Amniotic stem cell (primary cell): ENCODE data around the gene OSBPL2.

ENCODE experiments used
- DNase-seq: peaks from one replicate; lab custom pipeline; 2025; lab: John Stamatoyannopoulos, UW

OSBPL2 gene

DNA sequence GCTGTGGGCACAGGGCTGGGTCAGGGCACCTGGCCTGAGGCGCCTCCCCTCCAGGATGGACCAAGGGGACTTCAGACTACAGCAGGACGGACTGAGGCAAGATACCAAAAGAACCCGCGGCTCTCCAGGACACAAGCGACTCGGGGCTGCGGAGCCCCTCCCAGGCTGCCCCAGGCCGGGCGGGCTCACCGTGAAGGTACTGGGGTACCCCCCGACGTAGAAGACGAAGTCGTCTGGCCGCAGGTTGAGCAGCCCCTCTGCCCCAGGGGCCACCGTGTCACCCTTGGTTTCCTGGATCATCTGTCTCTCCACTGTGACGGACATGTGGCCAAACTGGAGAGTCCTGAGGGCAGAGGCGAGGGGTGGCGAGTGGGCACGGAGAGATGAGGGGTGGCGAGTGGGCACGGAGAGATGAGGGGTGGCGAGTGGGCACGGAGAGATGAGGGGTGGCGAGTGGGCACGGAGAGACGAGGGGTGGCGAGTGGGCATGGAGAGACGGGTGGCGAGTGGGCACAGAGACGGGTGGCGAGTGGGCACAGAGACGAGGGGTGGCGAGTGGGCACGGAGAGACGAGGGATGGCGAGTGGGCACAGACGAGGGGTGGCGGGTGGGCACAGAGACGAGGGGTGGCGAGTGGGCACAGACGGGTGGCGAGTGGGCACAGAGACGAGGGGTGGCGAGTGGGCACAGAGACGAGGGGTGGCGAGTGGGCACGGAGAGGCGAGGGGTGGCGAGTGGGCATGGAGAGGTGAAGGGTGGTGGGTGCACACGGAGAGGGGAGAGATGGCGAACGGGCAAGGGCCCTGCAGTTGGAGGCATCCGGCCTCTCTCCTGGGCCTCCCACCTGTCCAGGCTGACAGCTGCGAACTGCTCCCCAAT lies 75.4 kb downstream of the OSBPL2 start:
- no peak for DNase-seq

- no peak for DNase-seq
Observed at GRCh38 chr20:62314339-62314638, 76.0 kb downstream of the OSBPL2 start.

DNA sequence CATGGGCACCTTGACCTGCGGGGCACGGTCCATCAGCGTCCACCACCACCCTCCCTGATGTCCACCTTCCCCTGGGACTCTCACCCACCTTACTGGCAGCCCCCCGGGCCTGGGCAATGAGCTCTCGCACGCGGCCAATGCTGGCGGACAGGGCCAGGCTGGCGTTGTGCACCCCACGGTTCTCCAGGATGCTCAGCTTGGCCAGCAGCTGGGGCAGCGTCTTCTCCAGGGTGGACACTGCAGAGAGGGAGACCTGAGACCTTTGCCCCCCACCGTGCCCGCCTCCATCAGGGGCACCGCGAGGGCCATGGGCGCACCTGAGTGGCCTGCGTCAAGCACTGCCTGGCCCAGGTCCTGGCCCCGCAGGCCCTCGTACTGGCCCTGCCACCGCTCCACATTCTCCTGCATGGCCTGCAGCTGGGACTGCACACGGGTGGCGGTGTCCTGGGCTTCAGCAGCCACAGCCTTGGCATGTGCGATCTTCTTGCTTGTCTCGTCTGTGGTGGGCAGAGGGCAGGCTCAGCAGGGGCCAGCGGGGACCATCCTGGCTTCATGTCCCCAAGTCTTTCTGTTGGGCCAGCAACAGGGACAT lies 76.5 kb downstream of the OSBPL2 start:
- no peak for DNase-seq

DNA sequence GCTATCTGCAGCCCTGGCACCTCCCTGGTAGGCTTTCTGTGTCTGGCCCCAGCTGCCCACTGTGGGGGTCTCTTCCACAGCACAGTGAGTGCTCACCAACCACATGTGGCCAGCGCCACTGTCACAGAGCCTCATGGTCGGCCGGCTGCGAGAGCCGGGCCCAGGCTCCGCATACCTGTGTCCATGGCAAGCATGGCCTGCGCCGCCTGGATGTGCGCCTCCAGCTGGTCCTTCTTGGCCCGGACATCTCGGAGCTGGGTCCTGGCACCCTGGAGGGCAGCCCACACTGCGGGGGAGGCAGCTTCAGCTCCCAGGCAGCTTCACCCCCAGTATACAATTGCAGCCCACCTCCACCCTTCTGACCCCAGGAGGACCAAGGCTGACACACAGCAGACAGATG lies 77.5 kb downstream of the OSBPL2 start:
- DNase-seq = no peak

- DNase-seq = no peak
Observed at GRCh38 chr20:62316331-62317166, 78.2 kb downstream of the OSBPL2 start.

- DNase-seq = no peak
Observed at GRCh38 chr20:62317167-62317655, 78.9 kb downstream of the OSBPL2 start.

DNA sequence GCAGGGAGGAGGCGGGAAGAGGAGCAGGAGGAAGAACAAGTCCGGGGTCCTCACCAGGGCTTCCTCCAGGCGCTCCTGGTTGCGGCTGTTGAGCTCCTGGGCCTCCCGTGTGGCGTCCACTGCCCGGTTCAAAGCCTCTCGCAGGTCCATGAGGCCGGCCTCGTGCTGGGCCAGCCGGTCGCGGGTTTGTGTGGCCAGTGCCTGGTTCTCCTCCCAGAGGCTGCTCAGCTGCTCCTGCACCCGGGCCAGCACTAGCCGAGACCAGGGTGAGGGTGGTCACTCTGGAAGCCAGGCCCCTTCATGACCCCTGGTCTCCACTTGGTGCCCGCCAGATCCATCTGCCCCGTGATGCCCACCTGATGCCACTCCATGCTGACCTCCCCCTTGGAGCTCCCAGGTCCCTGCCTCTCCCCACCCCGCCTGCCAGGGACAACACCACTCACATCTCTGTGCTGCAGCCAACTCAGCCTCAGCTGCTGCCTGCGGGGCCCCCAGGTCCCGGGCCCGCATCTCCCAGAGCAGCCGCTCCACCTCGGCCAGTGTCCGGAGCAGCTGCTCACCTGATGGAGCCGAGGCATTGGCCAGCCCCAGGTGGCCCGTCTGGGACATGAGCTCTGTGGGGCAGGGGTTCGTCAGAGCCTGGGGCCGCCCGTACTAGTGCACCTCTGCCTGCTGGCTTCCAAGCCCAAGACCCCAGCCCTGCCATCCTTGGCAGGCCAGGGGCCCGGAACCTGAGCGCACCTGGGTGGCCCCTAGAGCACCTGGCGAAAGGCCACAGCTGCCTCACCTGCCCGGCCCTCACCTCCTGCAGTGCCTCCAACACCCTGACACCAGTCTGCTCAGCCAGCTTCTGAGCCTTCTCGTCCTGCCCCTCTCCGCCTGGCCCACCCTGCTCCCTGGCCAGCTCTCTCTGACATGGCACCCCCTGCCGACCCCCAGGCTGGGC lies 80.4 kb downstream of the OSBPL2 start:
- DNase-seq = no peak

DNA sequence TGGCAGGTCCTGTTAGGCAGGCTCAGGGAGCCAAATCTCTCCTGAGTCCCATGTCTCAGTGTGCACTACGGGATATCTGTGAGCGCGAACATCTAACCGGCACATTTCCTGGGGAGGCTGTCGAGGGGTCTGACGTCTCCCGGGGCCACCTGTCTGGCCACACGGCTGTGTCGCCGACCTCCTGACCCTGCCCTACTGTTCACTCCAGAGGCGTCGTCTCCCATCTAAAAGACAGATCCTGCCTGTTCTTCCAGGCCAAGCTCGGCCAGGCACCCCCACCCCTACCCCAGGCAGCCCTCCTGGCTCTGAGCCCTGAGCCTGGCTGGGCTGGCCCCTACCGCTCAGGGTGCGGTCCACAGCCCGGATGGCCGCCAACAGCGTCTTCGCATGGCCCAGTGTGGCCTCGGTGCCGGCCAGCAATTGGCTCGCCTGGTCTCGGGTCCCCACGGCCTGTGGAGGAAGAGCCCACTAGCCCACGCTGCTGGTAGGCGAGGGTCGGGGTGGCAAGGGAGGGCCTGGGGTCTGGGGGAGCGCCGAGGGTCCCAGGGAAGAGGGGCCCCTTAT lies 81.1 kb downstream of the OSBPL2 start:
- DNase-seq = no peak

GRCh38 chr20:62320581-62321354 lies 82.4 kb downstream of the OSBPL2 start:
- no peak for DNase-seq

DNA sequence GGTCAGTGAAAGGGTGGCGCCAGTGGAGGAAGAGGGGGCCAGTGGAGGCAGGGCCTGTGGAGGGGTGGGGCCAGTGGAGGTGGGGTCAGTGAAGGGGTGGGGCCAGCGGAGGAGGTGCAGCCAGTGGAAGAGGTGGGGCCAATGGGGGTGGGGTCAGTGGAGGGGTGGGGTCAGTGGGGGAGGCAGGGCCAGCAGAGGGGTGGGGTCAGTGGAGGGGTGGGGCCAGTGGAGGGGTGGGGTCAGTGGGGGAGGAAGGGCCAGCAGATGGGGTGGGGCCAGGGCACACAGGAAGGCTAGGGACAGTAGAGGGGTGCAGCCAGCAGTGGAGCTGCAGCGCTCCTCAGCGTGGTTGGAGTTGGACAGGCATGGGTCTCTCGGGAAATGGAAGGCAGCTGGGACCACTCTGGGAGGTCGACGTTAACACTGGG lies 83.2 kb downstream of the OSBPL2 start:
- no peak for DNase-seq

GRCh38 chr20:62321975-62322374 lies 83.7 kb downstream of the OSBPL2 start:
- no peak for DNase-seq

DNA sequence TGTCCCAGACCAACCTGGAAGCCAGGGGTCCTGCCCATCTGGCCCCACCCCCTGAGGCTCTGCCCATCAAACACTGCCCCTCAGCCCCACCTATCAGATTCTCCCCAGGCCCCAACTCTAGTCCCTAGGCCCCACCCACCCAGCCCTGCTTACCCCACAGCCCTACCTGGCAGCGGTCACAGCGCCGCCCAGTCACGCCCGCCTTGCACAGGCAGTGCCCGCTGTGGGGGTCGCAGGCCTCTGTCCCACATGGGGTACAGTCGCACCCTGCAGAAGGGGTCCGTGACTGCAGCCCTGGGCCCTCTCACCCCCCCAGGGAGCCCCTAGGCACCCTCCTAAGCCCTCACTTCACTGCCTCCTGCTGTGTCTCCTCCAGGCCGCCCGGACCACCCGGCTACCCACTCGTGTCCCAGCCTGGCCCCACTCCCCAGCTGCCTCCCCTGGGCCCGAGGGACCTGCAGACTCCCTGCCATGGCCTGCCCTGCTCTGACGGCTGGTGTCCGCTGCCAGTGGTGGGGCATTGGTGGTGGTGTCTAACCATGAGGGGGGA lies 84.2 kb downstream of the OSBPL2 start:
- no peak for DNase-seq

DNA sequence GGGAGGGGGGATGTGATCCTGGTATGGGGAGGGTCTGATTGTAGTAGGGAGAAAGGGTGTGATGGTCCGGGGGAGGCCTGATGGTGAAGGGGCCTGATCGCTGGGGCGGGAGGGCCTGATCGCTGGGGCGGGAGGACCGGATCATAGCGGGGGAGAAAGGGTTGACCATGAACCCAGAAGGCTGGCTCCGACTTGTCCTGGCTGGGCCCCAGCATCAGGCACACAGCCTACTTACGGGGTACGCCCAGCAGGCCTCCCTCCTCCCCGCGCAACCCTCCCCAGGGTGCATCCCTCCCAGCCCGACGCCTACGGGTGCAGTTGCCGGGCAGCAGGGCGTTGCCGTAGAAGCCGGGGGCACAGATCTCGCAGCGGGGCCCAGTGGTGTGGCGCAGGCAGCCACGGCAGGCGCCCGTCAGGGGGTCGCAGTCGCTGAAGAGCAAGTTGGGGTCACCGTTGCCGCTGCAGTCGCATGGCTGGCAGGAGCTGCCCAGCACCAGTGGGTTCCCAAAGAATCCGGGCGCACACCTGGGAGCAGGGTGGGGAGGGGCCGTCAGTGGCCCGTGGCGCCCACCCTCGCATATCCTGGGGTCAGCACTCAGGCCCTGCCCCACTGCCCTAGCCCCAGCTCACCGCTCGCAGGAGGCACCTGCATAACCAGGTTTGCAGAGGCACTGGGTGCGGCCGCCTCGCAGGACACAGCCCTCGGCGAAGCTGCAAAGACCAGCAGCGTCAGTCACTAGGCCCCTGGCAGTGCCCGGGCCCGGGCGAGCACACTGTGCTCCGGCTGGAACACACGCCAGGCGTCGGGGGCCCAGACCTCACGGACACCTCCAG lies 85.0 kb downstream of the OSBPL2 start:
- no peak for DNase-seq

GRCh38 chr20:62323980-62324906 lies 85.9 kb downstream of the OSBPL2 start:
- no peak for DNase-seq

- no peak for DNase-seq
Observed at GRCh38 chr20:62325172-62325905, 87.0 kb downstream of the OSBPL2 start.

- no peak for DNase-seq
Observed at GRCh38 chr20:62326559-62326958, 88.2 kb downstream of the OSBPL2 start.

- DNase-seq = no peak
Observed at GRCh38 chr20:62326959-62327725, 88.8 kb downstream of the OSBPL2 start.
